CD4-positive, alpha-beta T cell treated with Interleukin-15 for 4 hours (primary cell): Measurements from ENCODE around the gene IL17B.

Experiments
- DNase-seq: peaks from one replicate; pipeline ENCODE4 v3.0.0-alpha.2; 2020; ENCODE audit warnings: low spot score

IL17B gene

DNA sequence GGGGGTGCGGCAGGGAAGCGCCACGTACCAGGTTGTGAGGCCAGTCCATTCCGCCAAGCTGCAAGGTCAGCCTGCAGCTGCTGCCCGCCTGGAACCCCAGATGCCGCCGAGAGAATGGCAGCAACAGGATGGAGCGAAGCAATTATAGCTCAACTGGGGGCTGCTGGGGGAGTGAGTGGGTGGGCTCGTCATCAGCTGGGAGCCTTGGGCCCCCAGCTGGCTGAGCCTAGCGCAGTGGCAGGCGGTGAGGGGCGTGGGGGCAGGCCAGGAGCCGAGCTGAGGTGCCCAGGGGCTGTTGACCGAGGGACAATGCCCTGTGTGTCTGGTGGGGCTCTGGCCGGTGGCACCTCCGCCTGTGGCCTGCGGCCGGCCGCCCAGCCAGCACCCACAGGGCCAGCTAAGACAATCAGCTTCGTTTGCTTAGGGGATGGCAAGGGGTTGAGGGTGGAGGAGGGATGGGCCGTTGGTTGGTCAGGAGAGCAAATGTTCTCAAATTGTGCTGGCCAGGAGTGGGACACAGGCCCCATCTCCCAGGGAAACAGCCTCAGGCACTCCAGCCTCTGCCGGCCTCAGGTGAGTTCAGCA, at the start of gene IL17B:
Gene IL17B, minus strand, starts transcription at position 116 of the 585 bp plus-strand sequence. Its CDS starts 67 bp downstream, at position 49.
- DNase-seq = no peak

DNA sequence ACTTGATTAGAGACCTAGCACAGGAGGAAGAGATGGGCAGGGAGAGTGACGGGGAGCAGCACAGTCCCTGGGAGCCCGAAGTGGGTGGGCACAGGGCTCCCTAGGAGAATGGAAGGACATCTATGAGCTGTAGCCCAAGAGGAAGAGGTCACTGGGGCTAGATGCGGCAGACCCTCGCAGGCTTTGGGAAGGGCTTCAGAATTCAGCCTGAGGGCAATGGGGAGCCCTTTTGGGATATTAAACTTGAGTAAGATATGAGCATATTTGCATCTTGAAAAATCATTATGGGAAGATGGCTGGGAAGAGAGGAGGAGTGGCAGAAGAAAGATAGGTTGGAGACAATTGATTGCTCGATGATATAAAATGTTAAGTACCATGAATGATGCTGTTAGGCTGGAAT, 48.9 kb upstream of the IL17B start:
- no peak for DNase-seq

GRCh38 chr5:149427374-149427773, 48.3 kb upstream of the IL17B start:
- no peak for DNase-seq

DNA sequence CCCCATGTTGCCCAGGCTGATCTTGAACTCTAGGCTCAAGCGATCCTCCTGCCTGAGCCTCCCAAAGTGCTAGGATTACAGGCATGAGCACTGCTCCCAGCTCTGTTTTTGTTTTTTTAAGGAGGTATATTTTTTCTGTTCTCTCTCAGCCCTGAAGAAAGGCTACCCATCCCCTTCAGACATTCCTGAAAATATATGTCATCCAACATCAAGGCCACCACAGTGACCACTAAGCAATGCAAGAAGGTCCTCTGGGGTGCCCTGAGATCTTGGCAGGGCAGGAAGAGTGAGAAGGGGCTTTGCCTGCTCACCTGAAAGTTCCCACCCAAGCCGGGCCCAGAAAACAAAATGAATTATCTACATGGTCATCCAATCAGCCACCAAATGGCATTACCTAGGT, 47.8 kb upstream of the IL17B start:
- no peak for DNase-seq

GRCh38 chr5:149425729-149426128, 46.6 kb upstream of the IL17B start:
- no peak for DNase-seq

DNA sequence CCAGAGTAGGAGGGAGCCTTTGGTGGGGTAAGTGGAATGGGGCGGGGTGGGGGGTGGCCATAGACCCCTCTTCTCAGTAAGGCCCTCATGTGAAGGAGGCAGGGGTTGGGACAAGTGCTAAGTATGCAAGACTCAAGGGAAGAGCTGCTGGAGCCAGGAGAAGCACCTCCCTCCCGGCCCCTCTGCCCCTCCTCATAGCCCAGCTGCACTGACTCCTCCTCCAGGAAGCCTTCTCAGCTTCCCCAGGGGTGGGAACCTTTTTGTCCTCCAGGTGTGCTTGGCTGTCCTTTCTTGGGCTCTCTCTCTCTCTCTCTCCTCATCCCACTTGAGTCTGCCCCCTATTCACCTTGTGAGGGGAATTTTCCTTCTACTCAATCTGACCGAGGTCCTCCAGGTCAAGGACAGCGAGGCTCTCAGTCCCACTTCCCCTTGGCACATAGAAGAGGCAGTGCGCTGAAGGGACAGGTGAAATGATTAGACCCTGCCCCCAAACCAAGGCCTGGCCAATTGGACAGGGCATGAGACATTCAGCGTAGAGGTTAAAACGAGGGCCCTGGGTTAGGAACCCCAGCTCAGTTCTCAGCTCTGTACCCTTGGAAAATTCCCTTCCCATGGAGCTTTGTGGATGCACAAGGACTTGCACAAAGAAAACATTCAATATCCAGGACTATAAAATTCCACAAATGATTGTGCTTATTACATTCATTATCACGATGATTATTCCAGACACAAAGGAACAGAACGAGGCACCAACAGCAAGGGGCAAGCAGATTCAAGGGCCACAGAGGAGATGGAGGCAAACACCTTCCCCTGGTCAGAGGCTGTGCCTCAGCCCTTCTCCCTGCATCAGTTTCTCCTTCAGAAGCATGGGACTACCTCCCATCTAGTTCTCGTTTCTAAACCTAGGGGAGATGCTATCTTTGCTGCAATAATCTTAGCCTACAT, 45.6 kb upstream of the IL17B start:
- no peak for DNase-seq

DNA sequence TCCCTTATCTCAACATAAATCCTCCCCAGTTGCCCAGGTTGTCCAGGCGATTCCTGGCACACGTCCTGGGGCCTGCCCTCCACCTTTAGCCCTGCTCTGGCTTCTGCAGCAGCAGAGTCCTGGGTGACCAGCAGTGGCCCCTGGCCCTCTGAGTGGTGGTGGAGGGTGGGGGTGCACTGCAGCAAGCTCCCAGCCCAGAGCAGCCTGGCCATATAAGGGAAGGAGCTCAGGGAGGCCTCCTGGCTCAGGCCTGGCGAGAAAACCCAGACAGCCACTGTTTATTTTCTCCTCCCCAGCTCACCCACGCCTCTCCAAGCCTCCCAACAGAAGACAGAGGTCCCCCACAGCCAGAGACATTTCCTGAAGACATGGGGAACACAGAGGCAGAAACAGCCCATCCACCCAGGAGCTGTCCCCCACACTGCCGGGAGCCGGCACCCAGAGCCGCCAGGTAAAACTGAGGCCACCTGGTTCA, 44.7 kb upstream of the IL17B start:
- no peak for DNase-seq

GRCh38 chr5:149423049-149423793, 44.1 kb upstream of the IL17B start:
- DNase-seq = no peak

DNA sequence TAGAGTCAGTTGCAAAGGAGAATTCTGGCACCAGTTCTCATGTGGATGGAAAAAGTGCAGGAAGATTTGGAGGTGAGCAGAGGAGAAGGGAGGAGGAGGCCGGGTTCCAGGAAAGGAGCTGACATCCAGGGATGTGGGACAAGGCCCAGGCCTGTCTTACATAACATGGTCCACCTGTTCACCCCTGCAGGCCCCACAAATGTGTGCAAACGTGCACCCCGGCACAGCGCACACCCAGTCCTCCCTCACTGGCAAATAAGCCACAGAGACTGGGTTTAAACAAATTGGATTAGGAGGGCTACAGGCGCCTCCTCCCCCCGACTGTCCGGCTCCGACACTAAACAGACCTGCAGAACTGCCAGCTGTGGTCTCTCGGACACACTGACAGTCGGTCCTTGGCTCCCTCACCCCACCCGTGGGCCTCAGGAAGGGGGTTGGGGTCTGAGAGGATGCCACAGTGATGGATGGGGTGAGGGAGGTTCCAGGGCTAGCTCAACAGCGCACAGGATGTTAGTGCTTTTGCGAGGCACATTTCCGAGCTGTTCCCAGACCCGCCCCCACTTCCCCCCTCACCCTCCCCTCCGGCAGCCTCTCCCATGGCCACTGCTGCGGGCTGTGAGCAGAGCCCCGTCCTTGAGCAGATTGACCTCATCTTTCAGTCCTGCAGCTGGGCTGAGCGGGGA, 43.4 kb upstream of the IL17B start:
- no peak for DNase-seq

DNA sequence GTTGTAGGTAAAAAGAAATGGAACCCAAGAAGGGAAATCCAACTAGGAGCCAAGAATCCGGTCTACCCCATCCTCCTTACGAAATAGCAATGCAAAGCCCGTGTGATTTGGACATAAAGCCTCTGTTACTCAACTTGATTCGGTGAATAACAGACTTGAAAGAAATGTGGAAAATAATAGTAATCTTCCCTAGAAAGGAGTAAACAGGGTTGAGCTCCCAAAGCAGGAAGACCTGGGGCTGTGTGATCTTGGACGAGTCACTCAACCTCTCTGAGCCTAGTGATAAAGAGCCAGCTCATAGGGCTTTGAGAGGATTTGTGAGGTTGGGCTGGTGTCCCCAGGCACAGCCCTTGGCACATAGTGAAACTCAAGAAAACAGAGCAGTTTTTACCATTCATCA, 42.7 kb upstream of the IL17B start:
- DNase-seq = no peak

GRCh38 chr5:149421372-149421685, 42.2 kb upstream of the IL17B start:
- no peak for DNase-seq

DNA sequence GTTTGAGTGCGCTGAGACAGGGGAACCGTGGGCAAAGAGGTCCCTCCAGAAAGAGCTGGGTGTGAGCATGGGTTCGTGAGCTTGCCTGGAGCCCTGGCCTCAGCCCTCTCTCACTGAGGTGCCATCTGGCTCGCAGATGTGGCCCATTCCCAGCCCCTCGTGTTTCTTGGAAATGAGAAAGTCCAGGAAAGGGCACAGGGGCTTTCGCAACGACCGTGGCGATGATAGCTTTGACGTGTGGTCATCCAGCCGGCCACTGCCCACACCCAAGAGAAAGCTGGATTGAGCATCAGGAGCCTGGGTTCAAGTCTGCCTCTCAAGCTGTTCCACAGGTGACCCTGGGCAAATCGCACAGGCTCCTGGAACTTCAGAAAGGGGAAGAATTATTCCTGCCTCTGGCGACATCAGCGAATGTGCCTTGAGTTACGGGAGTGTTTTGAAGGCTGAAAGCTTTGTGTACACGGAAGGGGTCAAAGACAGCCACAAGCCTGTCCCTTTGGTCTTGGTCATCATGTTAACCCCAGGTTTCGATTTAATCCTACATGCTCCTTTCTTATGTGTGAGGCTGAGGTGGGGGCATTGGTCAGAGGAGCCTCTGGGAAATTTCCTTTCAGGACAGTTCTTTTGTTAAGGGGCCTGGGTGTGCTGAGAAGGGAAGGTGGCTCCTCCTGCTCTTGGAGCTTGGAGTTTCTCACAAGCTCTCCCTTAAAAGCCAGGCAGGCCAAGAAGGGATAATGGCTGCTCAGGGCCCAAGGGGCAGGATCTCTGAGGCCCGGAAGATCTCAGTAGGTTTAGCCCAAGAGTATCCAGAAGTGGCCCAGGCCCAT, 41.7 kb upstream of the IL17B start:
- DNase-seq = no peak

DNA sequence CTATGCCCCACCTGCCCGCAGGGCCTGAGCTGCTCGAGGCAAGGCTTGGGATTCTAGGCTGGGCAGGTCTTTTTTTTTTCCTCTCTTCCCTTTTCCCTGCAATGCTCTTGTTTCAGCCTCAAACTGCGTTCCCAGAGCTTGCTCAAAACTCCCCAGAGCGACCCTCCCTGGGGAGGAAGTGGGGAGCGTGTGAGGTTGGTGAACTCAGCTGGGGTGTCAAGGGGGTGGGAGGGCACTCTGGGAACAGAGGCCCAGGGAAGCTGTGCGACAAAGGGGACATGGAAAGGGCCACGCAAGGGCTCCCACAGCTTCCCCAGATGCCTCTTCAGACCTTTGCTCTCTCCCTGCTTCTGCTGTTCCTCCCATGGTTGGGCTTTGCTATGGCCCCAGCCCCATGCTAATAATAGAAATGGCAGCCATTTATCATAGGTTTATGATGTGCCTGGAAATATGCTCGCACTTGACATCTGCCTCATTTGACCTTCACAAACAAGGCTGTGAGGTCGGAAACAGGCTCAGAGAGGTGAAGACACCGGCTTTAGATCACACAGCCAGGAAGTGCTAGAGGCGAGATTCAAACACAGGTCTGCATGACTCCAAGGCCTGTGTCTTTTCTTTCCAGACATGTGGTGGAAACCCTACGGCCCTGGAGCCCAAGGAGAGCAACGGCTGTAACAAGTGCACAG, 40.9 kb upstream of the IL17B start:
- no peak for DNase-seq

DNA sequence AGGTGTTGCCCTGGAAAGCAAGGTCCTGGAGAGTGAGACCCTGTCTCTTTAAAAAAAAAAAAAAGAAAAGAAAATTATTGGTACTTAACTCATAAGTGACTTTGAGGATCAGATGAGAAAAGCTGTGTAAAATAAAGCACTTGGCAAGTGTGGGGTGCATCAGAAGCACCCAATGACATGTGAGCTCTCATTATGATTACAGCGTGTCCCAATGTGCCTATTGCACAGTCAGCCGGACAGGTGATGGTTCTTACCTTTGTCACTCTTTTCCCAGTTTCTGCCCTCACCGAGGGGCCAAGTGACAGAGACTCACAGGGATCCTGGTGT, 40.4 kb upstream of the IL17B start:
- no peak for DNase-seq

DNA sequence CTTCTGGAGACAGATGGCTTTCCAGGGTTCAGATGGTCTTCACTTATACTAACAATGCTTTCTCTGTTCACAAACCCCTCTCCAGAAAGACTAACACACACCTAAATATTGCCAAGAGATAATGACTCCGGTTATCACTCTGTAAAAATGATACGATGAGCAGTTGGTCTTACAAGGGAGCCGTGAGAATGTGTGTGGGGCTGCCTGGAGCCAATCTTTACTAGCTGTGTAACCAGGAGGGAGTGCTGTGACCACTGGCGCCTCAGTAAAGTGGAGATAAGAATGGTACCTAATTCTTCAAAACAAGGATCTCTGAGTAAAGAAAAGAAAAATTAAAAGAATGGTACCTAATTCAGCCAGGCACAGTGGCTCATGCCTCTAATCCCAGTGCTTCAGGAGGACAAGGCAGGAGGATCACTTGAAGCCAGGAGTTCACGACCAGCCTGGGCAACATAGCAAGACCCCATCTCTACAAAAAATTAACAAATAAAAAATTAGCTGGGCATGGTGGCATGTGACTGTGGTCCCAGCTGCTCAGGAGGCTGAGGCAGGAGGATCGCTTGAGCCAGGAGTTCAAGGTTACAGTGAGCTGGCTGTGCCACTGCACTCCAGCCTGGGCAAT, 39.9 kb upstream of the IL17B start:
- no peak for DNase-seq

DNA sequence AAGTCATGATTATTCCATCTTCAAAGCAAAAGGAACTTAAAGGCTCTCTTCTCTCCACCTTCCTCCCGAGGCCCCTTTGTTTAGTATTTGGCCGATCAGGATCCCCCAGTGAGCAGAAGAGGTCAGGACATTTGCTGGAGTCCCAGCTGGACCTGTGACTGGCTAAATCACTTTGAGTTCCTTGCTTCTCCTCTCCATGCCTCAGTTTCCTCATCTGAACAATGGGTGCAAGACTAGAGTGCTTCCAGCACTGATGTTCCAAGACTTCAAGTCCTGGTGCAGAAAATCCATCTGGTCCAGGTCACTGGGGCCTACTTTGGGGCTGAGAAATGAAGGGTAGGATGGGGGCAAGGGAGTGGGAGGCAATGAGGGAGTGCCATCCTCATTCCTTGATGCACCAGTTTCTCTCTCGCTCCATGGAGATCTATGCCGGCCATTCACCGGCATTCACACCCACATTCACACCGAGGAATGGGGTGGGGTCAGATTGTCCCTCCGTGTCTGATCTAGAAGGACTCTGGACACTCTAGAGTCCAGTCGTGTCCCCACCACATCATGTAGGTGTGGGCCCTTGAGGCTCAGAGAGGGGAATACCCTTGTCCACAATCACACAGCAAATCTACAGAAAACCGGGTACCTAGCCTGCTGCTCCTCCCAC, 38.7 kb upstream of the IL17B start:
- no peak for DNase-seq

DNA sequence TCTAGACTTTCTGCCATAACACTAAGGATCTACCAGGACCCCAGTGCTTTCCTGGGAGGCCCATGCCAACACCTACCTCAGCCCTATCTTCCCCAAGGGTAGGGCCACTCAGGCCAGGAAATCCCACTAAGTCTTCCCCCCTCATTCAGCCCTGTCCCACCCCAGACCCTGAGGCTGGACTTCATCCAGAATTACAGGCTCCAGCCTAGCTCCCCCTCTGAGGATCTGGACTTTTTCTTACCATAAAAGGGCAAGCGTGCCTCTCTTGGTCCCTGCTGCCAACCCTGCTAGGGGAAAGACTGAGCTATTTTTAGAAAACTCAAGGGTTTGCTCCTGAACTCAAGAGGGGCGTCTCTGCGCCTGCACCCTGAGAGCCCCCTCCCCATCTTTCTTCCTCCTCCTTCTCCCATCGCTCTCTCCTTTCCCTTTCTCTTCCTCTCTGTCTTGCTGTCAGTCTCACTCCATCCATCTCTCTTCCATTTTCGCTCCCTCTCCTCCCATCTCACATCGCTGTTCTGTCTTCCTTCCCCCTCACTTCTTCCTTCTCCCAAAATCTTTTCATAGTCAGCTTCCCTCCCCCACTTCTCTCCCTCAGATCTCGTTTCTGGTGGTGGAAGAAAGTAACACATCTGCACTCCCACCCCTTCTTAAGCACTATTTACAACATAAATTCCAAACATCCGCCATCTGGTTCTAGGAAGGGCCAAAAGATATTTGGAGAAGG, 38.1 kb upstream of the IL17B start:
- DNase-seq = no peak

- DNase-seq = no peak
Measured at GRCh38 chr5:149415066-149415967, 36.2 kb upstream of the IL17B start.
